Left cardiac atrium (tissue), 4 donors: ENCODE data around the gene FADS1. TPM values are rescaled to one million over a fixed set of nuclear protein-coding genes. Genes with fewer than 3 reads are reported as not detected.

Experiments used
- ATAC-seq, 2 donors: fragments of 200-7000 bp; cut with Tn5 transposase; one replicate each; pipeline ENCODE4 v1.9.1; 2020; ENCODE audit warnings: mild to moderate bottlenecking in 2 of 2, moderate library complexity in 2 of 2
- DNase-seq: peaks from one replicate; pipeline ENCODE4 v3.0.0-alpha.2; 2020
- intact Hi-C, 2 donors: fragments of 100-400 bp; cut with DNase I; formaldehyde crosslinking; loops; one replicate each; pipeline versions ENCODE4 v1.14.1 to v1.15.1; 2022 to 2023
- total RNA-seq, 2 donors: library from RNA; stranded (reverse); fragmentation: NEBNext Ultra II Directional; extraction: Animal tissue kit (Norgen Biotek cat#: 25700); gene quantifications; one replicate each; pipeline ENCODE4 v1.2.1, GENCODE V29; 2021
- donor health status: DM: no; HTN: yes; CAD: no.
- donor health status: DM: no; HTN: yes; CAD: no; lungs with severe emphysema.
- donor health status: DM: yes; HTN: yes; CAD: no.
- donor health status: Dilated cardiomyopathy.

The FADS1 gene
- total RNA-seq, 2 donors from 2014 or later = 44.9 to 54.1 TPM

DNA sequence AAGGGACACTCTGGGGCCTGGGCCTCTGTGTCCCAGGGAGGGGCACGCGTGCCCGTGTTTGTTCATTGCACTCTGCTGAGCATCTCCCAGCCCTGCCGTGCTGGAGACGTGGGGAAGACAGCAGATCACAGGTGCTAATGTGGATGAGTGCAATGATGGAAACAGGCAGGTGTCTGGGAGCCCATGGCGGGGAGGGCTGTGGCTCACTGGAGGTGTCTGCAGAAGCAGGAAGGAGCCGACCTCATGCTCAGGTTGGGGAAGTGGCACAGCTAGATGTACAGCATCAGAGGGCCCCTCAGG is 32.3 kb downstream of the FADS1 start:
- DNase-seq (no peak), ATAC-seq (no peak)
- intact Hi-C loops = no loop called here

DNA sequence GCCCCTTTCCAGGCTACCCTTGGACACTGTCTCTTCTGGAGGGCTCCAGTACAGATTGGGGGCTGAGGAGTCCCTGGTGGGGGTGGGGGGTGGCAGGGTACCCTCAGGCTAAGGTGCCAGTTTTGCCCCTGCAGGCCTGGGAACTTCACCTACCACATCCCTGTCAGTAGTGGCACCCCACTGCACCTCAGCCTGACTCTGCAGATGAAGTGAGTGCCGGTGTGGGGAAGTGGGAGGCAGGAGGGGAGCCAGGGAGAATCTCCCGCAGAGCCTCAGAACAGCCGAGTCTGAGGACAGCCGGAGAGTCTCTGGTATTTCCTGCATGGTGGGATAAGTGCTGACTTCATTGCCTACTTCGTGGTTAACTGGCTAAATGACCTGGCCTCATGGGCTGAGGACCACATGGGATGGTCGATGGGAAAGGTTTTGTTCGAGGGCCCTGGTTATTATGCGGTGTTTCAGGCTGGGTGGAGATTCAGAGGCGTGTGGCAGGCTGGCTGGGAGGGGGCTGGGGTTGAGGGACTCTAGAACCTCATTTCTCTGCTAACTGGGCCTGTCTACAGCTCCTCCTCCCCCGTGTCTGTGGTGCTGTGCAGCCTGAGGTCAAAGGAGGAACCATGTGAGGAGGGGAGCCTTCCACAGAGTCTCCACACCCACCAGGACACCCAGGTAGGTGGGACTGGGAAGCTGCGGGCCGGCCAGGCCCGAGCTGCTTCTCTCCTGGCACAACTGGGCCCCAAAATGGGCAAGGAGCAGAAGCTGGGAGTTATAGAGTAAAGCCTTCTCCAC is 32.9 kb downstream of the FADS1 start:
- no peak for DNase-seq
- no peak for ATAC-seq
- intact Hi-C loops = no loop called here

DNA sequence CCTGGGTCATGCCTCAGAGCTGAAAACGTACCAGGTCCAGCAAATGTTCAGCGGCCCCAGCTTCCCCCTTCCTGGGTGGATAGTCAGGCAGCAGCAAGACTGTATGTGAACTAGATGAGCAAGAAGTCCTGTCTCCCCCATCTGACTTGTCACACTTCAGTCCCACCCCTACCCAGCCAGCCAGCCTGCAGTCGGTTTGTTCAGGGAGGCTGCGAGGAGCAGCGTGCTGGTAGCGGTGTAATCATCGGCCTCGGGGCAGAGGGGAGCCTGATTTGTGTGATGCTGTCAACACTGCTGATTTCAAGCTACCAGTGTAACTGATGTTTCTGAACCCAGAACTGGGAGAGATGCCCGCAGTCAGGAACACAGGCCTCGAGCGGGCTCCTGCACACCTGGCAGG is 34.0 kb downstream of the FADS1 start:
- intact Hi-C loops = no loop called here
- DNase-seq (no peak), ATAC-seq (no peak)

DNA sequence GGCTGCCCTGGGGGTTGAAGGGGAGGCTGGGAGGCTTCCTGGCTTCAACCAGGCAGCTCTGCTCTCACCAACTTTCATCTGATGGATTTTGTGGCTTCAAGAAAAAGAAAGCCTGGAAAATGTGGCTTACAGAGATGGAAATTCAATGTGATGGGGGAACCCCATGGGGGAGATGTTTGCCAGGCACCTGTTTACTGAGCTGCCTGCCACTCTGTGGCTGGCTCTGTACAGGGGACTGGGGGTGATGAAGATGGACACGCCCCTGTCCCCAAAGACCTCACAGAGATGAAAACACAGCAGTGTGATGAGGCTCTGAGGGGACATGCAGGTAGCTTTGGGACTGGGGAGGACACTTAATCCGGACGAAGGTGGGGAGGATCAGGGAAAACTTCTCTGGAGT is 34.5 kb downstream of the FADS1 start:
- intact Hi-C loops = no loop called here
- ATAC-seq (no peak), DNase-seq (no peak)

DNA sequence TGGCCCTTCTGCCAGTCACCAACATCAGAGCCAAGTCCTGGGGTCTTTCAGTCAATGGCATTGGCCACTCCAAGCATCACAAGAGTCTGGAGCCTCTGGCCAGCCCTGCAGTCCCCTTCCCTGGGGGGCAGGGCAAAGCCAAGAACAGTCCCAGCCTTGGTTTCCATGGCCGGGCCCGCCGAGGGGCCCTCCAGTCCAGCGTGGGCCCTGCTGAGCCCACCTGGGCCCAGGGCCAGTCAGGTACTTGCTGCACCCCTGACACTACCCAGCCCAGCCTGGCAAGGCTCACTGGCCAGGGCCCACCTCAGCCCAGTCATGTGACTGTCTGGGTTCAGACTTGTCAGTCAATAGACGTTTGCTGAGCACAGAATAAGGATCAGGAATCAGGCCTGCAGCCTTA is 35.2 kb downstream of the FADS1 start:
- DNase-seq = no peak
- no peak for ATAC-seq
- intact Hi-C loops = no loop called here

DNA sequence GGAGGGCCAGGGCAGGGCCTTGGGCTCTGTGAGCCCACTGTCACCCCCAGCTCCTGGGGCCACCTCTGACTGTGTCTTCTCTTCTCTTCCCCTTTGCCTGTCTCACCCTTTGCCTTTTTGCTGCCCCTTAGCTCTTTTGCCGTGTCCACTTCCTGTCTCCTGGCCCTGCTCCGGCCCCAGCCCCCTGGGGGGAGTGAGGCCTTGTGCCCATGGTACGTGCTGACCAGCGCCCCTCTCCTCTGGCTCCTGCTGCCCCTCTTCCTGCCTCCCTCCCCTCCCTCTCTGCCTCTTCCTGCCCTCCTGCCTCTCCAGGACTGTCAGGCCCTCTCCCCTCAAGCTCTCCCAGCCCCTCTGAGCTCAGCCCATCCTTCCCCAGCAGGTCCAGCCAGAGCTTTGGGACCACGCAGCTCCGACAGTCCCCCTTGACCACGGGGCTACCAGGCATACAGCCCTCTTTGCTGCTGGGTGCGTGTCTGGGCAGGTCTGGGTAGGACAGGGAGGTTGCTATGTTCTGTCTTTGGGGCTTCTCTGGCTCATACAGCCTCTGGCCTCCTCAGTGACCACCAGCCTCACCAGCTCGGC is 36.1 kb downstream of the FADS1 start:
- intact Hi-C loops = no loop called here
- no peak for DNase-seq
- ATAC-seq = no peak

DNA sequence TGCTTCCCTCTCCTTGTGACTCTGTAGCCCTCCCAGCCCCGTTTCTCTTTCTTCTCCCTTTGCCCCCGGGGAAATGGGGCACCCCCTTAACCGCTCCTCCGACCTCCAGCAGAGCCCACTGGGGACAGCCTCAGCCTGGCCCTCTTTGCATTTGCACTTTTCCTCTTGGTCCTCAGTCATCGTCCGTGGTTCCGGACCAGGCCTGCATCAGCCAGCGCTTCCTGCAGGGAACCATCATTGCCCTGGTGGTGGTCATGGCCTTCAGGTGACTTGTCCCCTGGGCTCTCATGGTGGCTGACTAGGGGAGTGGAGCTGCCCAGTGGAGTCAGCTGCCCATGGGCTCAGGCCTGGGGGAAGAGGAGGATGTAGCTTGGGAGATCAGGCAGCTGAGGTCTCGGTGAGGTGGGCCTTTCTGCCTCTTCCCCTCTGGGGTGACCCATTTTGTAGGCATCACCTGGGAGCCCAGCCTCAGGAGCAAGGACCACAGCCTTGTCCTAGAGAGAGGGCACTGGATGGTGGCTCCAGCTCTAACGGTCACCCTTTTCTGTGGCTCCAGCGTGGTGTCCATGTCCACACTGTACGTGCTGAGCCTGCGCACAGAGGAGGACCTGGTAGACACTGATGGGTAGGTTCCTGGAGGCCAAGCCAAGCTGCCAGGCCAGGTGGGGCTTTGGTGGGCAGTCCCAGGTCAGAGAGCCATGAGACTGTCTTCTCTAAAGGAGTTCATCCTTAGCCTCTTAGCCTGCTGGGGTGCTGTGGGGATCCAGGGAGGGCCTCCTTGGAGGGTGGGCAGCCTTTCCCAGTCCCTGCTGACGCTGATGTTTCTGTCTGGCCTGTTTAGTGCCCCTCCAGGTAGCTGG is 36.9 kb downstream of the FADS1 start:
- DNase-seq (no peak), ATAC-seq (no peak)
- intact Hi-C loops = no loop called here

DNA sequence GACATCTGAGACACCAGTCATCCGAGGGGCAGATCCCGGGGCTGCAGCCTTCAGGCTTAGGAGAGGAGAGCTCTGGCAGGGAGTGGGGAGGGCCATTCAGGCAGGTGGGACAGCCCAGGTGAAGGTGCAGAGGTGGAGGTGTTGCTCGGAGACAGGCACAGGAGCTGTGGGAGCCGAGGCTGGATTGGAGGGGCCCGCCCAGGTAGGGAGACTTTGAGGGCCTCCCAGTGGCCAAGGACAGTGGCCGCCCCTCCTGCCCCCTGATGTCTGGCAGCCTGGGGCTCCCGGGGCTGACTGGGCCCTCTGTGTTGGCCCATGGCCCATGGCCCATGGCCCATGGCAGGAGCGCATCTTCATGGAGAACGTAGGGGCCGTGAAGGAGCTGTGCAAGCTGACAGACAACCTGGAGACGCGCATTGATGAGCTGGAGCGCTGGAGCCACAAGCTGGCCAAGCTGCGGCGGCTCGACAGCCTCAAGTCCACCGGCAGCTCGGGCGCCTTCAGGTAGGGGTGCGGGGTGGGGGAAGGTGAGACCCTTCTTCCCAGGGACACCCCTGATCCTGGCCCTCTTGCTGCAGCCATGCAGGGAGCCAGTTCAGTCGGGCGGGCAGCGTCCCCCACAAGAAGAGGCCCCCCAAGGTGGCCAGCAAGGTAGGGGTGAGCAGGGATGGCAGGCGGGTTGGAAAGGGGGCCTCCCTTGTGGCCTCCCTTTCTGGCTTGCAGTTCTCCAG is 37.7 kb downstream of the FADS1 start:
- ATAC-seq (no peak), DNase-seq (no peak)
- intact Hi-C loops = no loop called here

DNA sequence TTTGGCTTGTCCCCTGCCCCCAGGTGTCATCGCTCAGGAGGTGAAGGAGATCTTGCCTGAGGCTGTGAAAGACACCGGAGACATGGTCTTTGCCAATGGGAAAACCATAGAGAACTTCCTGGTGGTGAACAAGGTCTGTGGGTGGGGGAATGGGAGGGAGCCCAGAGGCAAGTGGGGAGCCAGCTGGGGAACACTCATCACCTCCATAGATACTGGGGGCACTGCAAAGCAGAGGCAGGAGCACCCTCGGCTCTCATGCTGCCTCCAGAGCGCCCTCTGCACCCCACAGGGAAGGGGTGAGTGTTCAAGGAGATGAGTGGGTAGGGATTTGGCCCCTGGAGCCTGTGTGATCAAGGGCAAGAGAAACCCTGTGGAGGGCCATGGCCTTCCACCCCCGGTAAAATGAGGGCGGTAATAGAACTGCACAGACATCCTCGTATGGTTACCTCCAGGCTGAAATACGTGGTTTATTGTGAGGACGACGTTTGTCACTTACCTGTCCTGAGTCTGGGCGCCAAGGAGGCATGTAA is 38.4 kb downstream of the FADS1 start:
- intact Hi-C loops = no loop called here
- no peak for DNase-seq

DNA sequence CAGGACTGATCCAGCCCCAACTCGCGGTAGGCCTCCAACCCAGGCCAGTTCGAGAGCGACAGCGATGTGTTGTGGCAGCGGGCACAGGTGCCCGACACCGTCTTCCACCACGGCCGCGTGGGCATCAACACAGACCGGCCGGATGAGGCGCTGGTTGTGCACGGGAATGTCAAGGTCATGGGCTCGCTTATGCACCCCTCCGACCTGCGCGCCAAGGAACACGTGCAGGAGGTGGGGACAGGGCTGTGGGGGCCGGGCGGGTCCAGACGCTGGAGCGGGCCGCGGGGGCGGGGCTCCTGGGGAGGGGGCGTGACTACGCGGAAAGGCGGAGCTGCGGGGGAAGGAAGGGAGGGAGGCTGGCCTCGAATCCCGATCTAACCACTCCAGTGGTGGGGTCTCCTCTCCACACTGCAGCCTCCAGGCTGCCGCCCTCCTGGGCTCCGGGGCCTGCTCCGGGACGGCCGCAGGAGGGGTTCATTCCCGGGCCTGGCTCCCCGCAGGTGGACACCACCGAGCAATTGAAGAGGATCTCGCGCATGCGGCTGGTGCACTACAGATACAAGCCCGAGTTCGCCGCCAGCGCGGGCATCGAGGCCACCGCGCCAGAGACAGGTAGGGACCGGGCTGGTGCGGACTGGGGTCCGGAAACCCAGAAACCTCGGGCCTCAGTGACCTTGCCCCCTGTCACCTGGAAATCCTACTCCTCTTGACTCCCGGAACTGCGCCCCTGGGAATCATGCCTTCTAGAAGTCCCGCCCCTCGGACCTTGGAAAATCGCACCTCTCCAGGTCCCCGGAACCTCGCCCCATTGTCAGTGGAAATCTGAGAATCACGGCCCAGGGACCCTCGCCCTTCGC is 39.3 kb downstream of the FADS1 start:
- intact Hi-C loops = no loop called here
- ATAC-seq = peak; percentile 45 to 59
- DNase-seq = peak; percentile 55

More for the DNA sequence above, 38.4 kb downstream of the FADS1 start:
- ATAC-seq = no peak

DNA sequence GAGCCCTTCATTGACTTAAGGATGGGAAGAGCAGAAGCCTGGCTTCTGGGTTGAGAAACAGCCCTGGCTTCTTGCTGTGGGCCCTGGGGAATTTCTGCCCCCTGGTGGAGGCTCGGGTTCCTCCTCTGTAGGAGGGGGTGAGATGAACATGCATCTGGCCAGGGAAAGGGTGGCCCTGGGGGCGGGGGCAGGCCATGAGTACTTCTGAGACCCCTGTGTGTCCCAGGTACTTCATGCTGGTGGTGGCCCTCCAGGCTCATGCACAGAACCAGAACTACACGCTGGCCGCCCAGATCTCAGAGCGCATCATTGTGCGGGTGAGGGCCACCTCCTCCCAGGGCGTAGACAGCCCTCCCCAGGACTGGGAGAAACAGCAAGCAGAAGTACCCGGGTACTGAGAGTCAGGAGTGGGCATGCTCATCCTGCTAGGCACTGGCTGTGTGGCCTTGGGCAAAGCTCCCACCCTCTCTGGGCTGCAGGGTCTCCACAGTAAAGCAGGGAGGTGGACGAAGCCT is 40.2 kb downstream of the FADS1 start:
- intact Hi-C loops = no loop called here
- ATAC-seq (peak in 1 of 2 donors; percentile 18), DNase-seq (peak; percentile 57)

DNA sequence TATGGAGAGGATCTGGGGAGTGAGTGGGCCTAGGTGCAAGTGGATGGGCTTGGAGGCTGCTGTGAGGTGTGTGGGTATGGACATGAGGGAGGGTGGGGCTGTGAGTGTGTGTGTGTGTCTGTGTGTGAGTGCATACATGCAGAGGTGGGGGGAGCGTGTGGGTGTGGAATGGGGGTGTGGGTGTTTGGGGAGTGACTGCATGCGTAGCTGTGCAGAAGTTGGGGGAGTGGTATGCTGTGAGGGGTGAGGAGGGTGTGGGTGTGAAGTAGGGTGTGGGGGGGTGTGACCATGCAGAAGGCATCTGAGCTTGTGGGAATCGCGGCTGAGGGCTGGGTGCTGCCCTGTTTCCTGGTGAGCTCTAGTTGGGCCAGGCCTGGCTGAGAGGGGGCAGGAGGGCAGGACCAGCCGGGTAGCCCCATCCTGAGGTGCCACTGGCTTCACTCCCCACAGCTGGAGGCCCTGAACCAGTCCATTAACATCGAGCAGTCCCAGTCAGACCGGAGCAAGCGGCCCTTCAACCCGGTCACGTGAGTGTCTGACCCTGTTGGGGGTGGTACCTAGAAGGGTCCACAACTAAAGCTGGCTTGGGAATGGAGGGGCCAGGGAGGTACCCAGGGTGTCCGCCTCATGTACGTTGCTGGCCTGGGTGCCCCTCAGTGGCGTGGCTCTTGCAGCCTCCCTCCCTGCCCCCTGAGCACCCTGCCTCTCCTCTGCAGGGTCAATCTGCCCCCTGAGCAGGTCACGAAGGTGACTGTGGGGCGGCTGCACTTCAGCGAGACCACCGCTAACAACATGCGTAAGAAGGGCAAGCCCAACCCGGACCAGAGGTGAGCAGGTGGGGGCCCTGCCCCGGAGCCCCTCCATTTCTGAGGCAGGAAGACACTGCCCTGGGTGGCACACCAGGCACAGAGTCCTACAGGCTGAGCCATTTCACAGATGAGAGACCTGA is 40.9 kb downstream of the FADS1 start:
- DNase-seq (peak; percentile 32), ATAC-seq (peak; percentile 14 to 45)
- intact Hi-C loops = no loop called here

DNA sequence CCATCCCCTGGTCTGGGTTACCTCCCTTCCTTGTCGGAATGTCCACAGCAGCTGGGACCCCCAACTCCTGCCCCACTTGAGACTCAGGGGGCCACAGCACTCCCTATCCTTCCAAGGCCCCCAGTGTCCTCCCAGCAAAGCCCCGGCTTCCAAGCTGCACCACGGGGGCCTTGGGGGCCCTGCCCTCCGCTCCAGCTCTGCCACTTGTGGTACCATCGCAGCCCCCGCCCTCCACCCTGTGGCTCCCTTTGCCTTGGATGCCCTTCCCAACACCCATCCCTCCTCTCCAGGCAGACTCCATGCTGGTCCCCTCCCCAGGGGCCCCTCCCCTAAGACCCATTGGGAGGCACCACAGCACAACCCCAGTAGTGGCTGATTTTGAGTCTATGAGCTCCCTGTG is 41.7 kb downstream of the FADS1 start:
- DNase-seq (no peak), ATAC-seq (no peak)
- intact Hi-C loops = no loop called here

DNA sequence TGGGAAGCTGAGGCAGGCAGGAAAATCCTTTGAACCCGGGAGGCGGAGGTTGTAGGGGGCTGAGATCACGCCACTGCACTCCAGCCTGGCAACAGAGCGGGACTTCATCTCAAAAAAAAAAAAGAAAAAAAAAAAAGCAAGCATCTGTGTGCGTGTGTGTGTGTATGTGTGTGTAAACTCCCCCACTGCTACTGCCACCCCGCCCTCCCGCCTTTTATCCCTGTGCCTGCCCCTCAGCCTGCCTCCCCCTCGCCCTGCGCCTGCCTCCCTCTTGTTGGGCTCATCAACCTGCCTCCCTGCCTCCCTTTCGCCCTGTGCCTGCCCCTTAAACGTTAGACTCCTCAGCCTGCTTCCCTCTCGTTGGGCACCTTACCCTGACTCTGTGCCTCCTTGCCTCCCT is 42.4 kb downstream of the FADS1 start:
- DNase-seq = no peak
- intact Hi-C loops = no loop called here
- ATAC-seq = no peak

DNA sequence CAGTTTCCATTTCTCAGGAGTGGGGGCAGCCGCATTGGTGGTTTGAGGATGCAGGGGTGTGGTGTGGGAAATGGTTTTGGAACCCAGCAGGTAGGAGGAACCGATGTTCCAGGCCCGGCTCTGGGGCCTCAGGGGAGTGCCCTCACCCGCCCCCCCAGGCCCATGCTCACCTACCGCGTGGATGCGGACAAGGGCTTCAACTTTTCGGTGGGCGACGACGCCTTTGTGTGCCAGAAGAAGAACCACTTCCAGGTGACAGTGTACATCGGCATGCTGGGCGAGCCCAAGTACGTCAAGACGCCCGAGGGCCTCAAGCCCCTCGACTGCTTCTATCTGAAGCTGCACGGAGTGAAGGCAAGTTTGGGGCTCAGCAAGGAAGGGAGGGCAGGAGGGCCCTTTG is 43.0 kb downstream of the FADS1 start:
- intact Hi-C loops = no loop called here
- no peak for ATAC-seq

DNA sequence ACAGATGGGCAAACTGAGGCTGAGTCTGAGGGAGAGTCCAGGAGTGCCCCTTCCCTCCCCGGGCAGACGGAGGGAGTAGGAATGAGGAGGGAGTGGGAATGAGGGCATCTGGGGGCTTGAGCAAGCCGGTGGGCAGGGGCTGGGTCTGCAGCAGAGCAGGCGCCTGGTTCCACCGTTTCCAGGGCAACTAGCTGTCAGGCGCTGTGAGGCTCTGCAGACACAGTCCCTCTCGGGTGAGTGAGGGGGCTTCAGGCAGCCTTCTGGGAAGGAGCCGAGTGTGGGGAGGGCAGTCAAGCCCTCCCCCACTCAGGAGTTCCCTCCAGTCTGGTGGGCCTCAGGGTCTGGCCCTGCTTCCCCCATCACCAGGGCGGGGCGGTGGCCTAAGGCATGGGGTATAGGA is 43.4 kb downstream of the FADS1 start:
- no peak for DNase-seq
- ATAC-seq = no peak
- intact Hi-C loops = no loop called here

More for the DNA sequence above, 43.0 kb downstream of the FADS1 start:
- DNase-seq = no peak

DNA sequence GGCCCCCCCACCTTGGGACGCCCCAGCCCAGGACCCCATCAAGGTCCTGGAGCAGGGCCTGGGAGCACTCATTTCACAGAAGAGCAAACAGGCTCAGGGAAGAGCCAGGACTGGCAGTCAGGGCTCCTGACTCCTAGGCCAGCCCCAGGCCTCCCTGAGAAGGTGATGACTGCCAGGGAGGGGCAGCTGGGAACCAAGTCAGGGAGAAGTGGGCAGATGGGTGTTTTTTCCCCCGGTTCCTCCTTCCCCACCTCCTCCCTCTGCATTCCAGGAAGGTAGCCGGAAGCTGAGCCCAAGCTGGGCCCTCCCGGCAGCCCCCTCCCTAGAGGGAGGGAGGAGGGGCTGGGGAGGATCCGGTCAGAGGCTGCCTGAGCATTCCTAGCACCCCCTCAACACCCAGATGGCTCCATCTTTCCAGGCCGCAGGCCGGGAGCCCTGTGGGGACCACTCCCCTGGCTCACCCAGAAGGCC is 44.8 kb downstream of the FADS1 start:
- intact Hi-C loops = no loop called here
- DNase-seq (no peak), ATAC-seq (peak in 1 of 2 donors; percentile 19)
